NCI-H226 (cell line): Measurements from ENCODE around the gene ZBTB42.

Experiments
- DNase-seq: peaks from one replicate; pipeline ENCODE4 v3.0.0-alpha.2; 2015

Gene ZBTB42

DNA sequence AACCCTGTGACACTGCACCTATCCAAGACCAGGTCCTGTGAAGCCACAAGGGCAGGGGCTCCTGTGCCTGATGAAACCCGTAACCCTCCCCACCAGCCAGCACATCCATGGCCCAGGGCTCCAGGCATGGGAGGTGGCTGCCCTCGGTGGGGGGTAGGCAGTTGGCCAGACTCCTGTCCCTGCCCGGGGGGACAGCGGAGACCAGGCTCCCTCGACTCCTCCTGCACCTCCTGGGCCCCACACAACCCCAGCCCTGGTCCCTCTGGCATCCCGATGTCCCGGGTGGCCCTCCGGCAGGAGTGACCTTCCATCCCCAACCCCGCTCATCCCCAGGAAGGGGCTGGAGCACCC, 16.7 kb upstream of the ZBTB42 start:
- no peak for DNase-seq

GRCh38 chr14:104784846-104785707, 15.8 kb upstream of the ZBTB42 start:
- DNase-seq = no peak

- DNase-seq = no peak
These were observed 15.2 kb upstream of the ZBTB42 start for GRCh38 chr14:104785708-104786080.

GRCh38 chr14:104786091-104786586, 14.8 kb upstream of the ZBTB42 start:
- DNase-seq = no peak

DNA sequence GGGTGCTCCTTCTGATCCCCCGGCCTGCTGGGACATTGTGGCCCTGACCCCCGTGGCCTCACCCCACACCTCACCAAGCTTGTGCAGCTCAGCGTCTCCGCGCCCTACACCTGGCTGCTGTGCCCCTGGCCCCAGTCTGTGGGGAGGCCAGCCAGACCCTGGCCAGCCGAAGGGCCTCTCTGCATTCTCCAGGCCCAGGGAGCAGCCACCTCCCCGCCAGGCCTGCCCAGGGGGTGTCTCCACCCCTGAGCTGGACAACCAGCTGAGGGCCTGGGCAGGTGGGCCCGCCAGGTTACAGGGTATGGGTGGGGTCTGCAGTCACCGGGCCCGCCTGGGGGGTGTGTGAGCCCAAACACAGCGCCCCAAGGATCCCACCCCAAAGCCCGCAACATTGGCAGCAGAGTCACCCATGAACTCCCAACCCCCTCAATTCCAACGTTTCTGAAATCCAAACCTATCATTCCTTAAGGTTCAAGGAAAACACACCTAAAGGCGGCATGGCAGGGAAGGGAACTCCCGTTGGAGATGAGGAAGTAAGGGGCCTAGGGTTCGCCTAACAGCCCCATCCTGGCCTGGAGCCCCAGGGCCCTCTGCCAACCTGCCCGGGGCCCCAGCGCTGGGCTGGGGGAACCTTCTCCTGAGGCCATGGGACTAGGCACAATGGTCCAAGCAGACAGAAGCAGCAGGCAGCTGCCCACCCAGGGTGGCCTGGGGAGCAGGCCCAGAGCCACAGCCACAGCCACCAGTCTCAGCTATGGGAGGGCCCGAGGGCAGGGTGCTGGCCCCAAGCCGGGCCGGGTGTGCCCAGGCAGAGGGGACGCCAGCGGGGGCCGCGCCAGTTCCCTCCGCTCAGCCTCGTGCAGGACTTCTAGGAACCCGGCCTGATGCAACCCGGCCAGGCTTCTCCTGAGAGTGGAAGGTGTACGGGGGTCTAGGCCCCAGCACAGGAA, 13.9 kb upstream of the ZBTB42 start:
- DNase-seq = no peak

DNA sequence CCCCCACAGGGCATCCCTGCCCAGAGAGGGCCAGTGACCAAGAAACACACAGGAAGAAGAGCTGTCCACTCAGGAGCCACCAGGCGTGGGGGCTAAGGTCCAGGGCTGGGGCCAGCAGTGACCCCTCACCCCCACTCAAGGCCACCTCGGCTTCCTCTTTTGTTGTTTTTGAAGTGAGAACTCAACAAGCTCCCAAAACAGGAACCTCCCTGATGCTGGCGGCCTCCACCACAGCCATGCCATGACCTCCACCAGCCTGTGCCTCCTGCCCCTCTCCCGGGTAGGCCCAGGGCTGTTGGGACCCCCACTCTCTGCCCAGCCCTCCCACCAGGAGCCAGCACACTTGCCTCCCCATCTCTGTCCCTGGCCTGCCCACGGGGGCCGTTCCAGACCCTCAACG, 13.2 kb upstream of the ZBTB42 start:
- DNase-seq = no peak

GRCh38 chr14:104788161-104788818, 12.6 kb upstream of the ZBTB42 start:
- no peak for DNase-seq

DNA sequence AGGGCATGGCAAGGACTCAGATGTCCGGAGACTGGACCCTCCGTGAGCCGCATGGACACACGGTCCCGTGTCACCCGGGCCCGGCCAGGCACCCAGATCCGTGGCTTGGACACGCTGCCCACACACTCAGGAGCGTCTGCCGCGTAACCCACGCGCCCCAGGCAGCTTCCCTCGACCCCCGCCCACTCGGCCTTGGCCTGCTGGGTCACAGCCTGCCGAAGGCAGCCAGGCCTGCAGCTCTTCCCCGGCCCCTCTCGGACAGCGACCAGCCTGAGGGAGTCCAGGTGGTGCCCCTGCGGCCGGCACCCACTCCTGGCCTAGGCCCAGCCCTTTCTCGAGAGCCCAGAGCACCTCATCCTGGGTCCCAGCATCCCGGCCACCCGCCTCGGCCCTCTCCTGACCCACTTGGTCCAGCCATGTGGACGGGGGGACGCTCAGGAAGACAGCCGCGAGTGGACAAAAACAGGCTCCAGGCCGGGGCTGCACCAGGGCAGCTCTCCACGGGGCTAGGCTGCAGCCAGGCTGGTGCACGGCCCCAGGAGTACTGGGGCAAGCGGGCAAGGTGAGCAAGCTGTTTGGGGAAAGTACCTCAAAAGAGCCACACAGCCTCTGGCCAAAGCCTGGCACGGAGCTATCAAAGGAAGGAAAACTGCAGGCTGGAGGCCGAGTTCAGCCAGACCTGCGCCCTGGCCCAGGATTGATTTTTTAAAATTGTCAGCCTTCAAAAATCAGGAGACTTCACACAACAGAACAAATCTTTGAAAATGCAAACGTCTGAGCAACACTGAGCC, 11.8 kb upstream of the ZBTB42 start:
- DNase-seq = no peak

GRCh38 chr14:104789752-104790743, 10.9 kb upstream of the ZBTB42 start:
- no peak for DNase-seq

DNA sequence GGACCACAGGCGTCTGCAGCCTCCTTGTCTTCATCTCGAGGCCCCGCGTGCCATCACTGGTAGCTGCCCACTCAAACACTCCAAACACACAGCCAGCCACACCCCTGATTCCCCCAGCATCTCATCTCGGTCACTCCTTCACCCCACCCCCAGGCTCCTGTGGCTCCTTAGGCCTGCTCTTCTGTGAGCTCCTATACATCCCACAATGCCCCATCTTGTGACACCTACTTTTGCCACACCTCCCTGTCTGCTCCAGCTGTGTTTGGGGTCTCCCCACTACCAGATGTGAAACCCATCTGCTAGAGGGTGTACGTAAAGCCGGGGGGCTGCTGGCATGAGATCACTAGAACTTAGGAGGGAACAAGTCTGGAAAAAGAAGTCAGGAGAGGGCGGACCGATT, 9.5 kb upstream of the ZBTB42 start:
- no peak for DNase-seq

DNA sequence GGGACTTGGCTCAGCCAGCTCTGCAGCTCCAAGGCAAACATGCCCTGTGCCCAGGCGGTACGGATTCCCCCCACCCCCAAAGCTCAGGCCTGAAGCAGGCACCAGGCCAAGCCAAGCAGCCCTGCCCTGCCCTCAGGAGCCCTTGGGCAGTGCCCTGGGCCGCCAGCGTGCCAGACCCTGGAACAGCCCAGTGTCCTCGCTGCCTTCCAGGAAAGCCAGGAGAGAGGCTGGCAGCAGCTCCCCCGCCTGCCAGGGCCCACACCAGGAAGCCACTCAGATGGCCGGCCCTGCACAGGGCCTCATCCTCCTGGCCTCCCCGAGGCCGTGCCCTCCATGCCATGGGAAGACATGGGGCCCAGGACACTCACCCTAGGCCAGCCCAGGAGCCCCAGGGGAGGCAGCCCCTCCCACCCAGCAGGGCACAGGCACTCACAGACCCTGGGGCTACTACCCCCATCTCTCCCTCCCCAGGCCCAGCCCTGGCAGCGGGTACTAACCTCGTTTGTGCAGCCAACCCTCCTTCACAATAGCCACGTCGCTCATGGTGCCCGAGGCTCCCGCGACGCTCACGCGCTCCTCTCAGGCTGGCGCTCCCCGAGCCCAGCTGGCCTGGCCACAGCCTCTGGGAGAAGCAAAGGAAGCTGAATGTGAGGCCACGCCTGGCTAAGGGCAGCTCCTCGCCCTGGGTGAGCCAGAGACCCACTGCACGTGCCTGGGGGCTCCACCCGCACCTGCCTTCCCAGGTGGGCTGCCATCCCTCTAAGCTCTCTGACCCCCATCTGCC, 8.6 kb upstream of the ZBTB42 start:
- DNase-seq = no peak

- no peak for DNase-seq
These were observed 7.8 kb upstream of the ZBTB42 start for GRCh38 chr14:104792945-104793702.

GRCh38 chr14:104793703-104793959, 7.3 kb upstream of the ZBTB42 start:
- DNase-seq = no peak

- DNase-seq = no peak
These were observed 6.8 kb upstream of the ZBTB42 start for GRCh38 chr14:104794099-104794498.

GRCh38 chr14:104794631-104794992, 6.3 kb upstream of the ZBTB42 start:
- no peak for DNase-seq

DNA sequence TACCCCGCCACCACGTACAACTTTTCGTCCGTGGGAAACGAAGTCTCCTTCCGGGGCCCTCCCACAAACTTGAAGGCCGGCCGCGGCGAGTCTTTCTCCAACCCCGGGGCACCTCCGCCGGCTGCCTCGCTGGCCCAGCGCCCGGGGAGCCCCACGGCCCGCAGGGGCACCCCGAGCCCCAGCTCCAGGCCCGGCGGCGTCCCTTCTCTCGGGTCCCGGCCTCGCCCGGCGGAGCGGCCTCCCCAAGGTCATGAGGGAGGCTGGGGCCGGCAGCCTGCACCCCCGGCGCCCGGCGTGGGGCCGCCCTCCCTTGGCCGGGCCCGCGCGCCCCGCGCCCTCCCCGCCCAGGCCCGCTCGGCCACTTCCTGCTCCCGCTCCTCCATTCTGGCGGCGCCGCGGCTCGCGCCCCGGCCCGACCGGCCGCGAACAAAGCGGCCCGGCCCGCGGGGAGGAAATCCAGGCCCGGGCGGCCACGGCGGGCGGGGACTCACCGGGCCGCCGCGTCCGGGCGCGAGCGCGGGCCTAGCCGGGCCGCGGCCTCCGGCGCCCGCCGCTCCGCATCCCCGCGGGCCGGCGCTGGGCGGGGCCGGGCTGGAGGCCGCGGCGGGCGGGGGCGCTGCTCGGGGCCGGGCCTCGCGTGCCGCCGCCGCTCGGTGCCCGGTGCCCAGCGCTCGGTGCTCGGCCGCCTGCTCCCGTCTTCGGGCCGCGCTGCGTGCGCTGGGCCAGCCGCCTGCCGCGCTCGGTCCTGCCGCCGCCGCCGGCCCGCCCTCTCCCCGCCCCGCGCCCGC, 5.7 kb upstream of the ZBTB42 start, which contains the start of gene AKT1:
TSS of gene AKT1 (minus strand) at position 756 of the 788 bp plus-strand sequence. CDS start 3,105 bp downstream, outside the sequence.
- DNase-seq = no peak

- no peak for DNase-seq
These were observed 4.9 kb upstream of the ZBTB42 start for GRCh38 chr14:104795781-104796686.

GRCh38 chr14:104796687-104797081, 4.2 kb upstream of the ZBTB42 start:
- no peak for DNase-seq
